Measurements from ENCODE around the gene PCDHGB4.

DNA sequence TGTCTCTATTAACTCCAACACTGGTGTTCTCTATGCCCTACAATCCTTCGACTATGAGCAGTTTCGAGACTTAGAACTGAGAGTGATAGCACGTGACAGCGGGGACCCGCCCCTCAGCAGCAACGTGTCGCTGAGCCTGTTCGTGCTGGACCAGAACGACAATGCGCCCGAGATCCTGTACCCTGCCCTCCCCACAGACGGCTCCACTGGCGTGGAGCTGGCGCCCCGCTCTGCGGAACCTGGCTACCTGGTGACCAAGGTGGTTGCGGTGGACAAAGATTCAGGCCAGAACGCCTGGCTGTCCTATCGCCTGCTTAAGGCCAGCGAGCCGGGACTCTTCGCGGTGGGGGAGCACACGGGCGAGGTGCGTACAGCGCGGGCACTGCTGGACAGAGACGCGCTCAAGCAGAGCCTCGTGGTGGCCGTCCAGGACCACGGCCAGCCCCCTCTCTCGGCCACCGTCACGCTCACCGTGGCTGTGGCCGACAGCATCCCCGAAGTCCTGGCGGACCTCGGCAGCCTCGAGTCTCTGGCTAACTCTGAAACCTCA is 35.3 kb downstream of the PCDHGB4 start:
- TF ChIP-seq, protein P1, sequence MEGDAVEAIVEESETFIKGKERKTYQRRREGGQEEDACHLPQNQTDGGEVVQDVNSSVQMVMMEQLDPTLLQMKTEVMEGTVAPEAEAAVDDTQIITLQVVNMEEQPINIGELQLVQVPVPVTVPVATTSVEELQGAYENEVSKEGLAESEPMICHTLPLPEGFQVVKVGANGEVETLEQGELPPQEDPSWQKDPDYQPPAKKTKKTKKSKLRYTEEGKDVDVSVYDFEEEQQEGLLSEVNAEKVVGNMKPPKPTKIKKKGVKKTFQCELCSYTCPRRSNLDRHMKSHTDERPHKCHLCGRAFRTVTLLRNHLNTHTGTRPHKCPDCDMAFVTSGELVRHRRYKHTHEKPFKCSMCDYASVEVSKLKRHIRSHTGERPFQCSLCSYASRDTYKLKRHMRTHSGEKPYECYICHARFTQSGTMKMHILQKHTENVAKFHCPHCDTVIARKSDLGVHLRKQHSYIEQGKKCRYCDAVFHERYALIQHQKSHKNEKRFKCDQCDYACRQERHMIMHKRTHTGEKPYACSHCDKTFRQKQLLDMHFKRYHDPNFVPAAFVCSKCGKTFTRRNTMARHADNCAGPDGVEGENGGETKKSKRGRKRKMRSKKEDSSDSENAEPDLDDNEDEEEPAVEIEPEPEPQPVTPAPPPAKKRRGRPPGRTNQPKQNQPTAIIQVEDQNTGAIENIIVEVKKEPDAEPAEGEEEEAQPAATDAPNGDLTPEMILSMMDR (conservative IDR thresholded peaks at IDR 0.05; ENCODE audit: low read depth, low read length): no peak
- no peak for TF ChIP-seq FOS (IDR thresholded peaks at IDR 0.05; ENCODE audit: low read depth, low read length)
- TF ChIP-seq, protein P2, sequence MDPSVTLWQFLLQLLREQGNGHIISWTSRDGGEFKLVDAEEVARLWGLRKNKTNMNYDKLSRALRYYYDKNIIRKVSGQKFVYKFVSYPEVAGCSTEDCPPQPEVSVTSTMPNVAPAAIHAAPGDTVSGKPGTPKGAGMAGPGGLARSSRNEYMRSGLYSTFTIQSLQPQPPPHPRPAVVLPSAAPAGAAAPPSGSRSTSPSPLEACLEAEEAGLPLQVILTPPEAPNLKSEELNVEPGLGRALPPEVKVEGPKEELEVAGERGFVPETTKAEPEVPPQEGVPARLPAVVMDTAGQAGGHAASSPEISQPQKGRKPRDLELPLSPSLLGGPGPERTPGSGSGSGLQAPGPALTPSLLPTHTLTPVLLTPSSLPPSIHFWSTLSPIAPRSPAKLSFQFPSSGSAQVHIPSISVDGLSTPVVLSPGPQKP (IDR thresholded peaks at IDR 0.05; ENCODE audit: borderline replicate concordance, low read depth, low read length): no peak
- TF ChIP-seq POLR2A (IDR thresholded peaks at IDR 0.05; ENCODE audit: low read depth, low read length): no peak
- TF ChIP-seq RCOR1 (IDR thresholded peaks at IDR 0.05; ENCODE audit: insufficient replicate concordance, low read length): no peak
- no peak for TF ChIP-seq NFE2L2 (IDR thresholded peaks at IDR 0.05; ENCODE audit: low read depth, low read length)
